Ammon's horn (tissue), 1 donor: ENCODE data around the gene SOX1.

Experiments
- DNase-seq: peaks from one replicate; pipeline ENCODE4 v3.0.0-alpha.2; 2016; ENCODE audit warnings: low spot score

The SOX1 gene

DNA sequence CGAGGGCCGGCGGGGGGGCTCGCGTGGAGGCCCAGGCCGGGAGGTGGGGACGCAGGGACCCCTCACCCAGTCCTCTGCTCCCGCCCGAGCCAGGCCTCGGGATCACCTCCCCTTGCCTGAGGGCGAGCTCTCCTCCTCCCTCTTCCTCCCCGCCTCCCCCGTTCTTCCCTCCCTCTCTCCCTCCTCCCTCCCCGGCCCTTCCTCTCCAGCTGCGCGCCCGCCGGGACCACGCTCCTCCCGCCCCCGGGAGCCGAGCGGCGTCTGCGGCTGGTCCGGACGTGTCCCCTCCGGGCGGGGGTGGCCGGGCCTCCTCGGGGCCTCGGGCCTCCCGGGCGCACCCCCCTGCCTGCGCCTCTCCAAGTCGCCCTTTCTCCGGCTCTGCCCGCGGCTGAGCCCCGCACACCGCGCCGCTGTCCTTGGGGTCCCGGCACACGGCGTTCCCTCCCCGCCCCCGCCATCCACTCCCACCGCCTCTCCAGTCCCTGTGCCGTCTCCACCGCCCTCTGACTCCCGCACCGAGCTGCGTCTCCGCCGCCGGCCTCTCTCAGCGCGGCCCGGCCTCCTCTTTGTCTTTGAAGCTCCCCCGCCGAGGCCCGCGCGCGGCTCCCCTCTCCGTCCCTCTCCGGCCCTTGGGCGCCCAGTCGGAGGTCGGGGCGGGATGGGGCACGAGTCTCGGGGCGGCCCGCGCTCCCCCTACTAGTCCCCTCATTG lies 5.7 kb downstream of the SOX1 start:
- peak; percentile 56 for DNase-seq

DNA sequence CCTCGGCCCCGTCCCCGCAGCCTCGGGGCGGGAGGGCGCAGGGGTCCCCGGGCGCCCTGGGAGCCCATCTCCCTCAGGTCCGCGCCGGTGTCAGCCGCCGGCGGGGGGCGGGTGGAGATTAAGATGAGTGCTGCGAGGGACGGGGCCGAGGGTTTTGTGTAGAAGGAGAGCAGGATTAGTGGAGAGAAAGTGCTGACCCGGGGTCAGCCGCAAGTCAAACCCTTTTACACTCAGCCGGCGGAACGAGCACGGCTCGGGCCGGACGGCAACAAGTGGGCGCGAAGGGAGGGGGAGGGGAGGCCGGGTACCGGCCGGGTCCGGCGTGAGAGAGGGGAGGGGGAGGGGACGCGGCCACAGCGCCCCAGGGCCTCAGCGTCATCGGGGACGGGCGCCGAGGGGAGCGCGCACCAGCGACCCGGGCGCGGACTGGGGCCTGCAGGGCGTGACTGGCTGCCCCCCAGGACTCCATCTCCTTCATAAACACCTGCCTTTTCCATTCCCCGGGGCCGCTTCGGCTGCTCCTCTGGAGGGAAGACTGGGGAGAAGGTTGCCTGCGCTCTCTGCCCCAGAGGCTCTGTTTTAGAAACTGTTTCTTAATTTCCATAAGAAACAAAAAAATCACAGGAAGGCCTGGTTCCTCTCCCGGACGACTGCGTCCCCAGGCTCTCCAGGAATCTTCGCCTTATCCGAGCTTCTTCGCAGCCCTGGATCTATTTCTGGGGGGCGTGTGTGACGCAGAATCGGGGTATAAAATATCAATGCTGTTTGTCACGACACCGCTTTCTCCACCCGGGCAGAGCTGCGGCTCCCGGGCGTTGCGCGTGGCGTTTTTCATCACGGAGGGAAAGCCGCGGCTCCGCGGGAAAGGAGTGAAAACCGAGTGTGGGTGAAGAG lies 6.5 kb downstream of the SOX1 start:
- no peak for DNase-seq

GRCh38 chr13:112074139-112074865 lies 7.4 kb downstream of the SOX1 start:
- no peak for DNase-seq

- DNase-seq = no peak
These were observed 10.8 kb downstream of the SOX1 start for GRCh38 chr13:112077729-112078128.

GRCh38 chr13:112078216-112078615 lies 11.3 kb downstream of the SOX1 start:
- no peak for DNase-seq

DNA sequence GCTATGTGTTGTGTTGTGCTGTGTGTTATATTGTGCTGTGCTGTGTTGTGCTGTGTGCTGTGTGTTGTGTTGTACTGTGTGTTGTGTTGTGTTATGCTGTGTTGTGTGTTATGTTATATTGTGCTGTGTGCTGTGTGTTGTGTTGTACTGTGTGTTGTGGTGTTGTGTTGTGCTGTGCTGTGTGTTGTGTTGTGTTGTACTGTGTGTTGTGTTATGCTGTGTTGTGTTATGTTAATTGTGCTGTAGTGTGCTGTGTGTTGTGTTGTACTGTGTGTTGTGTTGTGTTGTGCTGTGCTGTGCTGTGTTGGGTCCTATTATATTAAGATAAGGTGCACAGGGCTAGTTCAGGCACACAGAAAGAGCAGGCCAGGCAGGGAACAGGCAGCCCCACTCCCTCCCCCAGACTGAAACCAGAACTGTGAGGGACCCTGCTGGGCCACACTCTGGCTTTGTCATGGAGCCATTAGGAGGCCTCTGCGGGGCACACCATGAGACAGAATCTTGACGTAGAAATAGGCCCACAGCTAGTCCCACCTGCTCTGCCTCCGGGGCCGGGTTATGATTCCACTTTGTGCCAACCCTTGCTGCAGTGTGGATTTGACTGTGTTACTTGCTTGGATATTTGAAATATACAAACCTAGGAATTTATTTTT lies 12.1 kb downstream of the SOX1 start:
- no peak for DNase-seq

- DNase-seq = no peak
These were observed 12.7 kb downstream of the SOX1 start for GRCh38 chr13:112079696-112080095.

GRCh38 chr13:112083971-112084370 lies 17.0 kb downstream of the SOX1 start:
- no peak for DNase-seq

DNA sequence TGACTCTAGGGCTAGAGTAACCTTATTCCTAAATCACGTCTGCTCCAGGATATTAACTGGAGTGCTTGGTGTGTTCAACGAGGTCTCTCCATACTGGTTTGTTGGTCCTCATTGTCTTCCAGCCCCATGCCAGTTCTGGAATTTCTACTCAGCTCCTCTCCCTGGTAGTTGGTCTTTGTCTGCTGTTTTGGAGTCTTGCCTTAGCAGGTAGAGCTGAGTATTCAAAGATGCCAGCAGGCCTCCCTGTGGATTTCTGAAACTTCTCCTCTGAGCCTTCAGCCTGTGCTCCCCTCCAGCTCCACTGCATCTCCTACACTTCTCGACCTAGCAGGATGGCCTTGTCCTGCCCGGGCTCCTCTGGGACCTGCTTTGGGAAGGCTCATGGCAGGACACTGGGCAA lies 25.5 kb downstream of the SOX1 start:
- no peak for DNase-seq

GRCh38 chr13:112095354-112095753 lies 28.4 kb downstream of the SOX1 start:
- DNase-seq = no peak

DNA sequence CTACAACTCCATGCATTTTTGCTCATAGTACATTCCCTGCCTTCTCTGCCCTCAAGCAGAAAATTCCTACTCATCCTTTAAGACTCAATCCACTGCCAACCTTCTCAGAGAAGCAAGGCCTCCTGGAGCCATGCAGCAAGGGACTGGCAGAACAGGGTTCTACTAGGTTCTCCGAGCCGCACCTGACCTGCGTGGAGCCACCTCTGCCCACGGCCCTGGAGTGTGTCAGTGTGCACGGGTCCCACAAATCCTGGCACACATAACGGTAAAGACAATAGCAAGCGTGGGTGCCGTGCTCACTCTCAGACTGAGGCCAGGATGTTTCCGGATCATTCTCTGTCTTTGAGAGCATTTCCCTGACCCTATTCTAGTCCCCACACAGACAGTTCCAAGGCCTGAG lies 30.0 kb downstream of the SOX1 start:
- no peak for DNase-seq

DNA sequence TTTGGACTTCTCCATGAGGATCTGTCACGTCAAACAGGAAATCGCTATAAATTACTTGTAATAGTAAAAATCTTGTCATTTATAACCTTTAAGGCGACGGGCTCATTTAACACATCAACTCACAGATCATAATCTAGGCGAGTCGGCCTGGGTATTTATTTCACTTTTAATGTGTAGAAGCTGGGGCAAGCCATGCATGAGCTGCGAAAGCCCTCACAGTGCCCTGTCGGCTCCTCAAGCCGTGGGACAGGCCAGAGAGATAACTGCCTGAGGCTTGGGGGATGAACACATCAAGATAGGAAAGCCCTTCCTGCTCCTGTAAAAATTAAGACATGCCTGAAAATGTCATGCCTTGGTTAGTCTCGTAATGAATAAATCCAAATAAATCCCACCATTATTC lies 30.8 kb downstream of the SOX1 start:
- DNase-seq = no peak

GRCh38 chr13:112098699-112099098 lies 31.8 kb downstream of the SOX1 start:
- DNase-seq = no peak

- no peak for DNase-seq
These were observed 34.5 kb downstream of the SOX1 start for GRCh38 chr13:112101360-112101930.

DNA sequence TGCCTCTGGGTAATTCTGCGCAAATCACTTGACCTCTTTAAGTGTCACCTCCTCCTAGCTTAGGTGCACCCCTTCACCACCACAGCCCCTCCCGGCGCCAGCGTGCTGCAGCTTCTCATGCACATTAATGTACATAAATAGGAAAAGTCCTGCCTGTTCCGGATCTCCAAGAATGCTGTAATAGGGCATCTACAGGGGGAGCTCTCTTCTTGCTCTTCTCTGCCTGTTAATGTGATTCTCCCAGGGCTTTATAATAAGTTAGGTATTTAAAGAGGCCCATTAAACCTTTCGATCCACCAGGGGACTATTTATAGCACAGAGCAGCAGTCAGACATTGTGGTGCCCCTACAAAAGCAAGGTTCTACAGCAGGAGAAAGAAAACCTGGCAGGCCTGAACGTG lies 35.3 kb downstream of the SOX1 start:
- no peak for DNase-seq

DNA sequence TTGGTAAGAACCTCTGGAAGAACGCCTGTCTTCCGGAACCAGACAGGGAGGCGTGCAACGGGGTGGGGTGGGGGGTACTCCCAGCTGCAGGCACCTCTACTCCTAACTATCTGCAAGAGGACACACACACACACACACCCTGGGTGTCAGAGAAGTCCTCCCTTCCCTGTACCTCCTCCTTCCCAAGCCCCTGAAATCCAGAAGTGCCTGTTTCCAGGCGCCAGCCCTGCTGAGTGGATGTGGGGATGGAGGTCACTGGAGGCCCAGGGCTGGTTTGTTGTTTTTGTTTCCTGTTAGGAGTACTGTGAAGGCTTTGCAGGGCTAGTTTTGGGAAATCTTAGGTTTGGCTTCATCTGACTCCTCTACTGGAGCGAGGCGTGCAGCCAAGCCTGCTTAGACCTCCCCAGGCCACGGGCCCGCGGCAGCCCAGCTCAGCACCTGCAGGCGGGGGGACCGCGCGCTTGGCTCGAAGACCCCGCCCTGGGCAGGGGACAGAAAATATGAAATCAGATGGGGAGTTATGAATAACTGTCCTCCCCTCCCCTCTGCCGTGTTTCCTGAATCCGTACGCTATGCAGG lies 36.4 kb downstream of the SOX1 start:
- no peak for DNase-seq

- DNase-seq = peak; percentile 29
These were observed 37.3 kb downstream of the SOX1 start for GRCh38 chr13:112103961-112104880.

DNA sequence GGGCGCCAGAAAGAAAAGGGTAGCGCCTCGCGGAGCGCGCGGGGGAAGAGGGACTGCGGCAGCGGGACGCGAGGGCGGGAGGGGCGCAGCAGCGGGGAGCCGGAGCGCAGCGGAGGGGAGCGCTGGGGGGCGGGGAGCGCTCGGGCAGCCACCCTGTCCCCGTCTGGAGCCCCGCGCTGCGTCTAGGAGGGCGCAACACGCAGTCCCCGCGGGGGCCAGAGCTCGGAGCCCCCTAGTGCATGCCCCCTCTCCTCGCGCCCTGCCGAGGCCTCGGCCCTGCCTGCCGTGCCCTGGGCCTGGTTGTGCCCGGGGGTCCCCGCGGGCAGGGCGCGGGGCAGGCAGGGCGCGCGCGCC lies 37.9 kb downstream of the SOX1 start:
- DNase-seq = no peak

- DNase-seq = no peak
These were observed 38.3 kb downstream of the SOX1 start for GRCh38 chr13:112105244-112105681.

DNA sequence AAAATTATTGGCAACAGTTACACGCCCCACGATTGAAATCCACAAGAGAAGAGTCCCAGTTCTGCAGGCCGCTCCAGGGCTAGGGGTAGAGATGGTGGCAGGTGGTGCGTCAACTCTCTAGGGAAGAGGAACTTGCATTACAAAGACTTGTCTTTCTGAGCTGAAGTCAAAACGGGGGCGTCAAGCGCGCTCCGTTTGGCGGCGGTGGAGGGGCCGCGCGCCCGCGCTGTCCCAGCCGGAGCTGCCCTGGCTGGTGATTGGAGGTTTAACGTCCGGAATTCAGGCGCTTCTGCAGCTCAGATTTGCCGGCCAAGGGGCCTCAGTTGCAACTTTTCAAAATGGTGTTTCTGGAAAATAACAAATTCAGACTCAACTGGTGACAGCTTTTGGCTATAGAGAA lies 38.9 kb downstream of the SOX1 start:
- no peak for DNase-seq
